ENCODE results near the gene INPP5A.

Gene INPP5A

DNA sequence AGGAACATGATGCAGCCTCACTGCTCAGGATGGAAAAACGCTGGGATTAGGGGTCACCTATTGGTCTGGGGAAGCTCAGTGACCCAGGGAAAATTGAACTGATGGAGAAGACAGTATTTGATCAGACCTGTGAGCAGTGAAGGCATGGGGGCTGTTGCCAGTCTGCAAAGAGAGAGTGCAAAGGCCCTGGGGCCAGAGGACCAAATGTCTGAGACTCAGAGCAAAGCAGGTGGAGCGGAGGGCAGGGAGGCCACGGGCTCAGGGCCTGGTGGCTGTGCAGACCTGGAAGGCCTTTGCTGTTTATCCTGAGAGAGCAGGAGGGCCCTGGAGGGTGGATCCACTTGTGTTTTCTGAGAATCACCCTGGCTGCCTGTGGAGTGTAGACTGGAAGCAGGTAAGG, 67.1 kb downstream of the INPP5A start:
- DNase-seq (ENCODE audit: extremely low spot score), result no peak
- TF ChIP-seq, protein P1, sequence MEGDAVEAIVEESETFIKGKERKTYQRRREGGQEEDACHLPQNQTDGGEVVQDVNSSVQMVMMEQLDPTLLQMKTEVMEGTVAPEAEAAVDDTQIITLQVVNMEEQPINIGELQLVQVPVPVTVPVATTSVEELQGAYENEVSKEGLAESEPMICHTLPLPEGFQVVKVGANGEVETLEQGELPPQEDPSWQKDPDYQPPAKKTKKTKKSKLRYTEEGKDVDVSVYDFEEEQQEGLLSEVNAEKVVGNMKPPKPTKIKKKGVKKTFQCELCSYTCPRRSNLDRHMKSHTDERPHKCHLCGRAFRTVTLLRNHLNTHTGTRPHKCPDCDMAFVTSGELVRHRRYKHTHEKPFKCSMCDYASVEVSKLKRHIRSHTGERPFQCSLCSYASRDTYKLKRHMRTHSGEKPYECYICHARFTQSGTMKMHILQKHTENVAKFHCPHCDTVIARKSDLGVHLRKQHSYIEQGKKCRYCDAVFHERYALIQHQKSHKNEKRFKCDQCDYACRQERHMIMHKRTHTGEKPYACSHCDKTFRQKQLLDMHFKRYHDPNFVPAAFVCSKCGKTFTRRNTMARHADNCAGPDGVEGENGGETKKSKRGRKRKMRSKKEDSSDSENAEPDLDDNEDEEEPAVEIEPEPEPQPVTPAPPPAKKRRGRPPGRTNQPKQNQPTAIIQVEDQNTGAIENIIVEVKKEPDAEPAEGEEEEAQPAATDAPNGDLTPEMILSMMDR (IDR thresholded peaks at IDR 0.05; ENCODE audit: control extremely low read depth, extremely low read depth, low read depth, missing control alignments), result no peak
- POLR2A ChIA-PET, result no interaction called here
- CTCF ChIA-PET, result no interaction called here

DNA sequence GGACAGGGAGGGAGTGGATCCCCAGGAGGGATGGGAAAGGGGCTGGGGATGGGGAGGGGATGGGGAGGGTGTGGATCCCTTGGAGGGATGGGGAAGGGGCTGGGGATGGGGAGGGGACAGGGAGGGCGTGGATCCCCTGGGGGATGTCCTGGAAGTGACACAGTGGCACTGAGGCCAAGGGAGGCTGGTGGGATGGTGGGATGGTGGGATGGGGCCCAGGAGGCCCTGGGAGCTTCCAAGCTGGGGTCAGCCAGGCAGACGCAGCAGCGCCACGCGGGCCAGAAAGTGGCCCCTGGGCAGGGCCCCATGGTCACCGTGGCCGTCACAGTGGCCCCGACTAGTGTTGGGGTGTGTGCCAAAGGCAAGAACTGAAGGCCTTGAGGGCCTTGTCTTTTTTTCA, 67.8 kb downstream of the INPP5A start:
- TF ChIP-seq, protein P1 (IDR thresholded peaks at IDR 0.05; ENCODE audit: control extremely low read depth, extremely low read depth, low read depth, missing control alignments), result no peak
- CTCF ChIA-PET, result no interaction called here
- DNase-seq (ENCODE audit: extremely low spot score), result peak; percentile 6
- POLR2A ChIA-PET, result no interaction called here

DNA sequence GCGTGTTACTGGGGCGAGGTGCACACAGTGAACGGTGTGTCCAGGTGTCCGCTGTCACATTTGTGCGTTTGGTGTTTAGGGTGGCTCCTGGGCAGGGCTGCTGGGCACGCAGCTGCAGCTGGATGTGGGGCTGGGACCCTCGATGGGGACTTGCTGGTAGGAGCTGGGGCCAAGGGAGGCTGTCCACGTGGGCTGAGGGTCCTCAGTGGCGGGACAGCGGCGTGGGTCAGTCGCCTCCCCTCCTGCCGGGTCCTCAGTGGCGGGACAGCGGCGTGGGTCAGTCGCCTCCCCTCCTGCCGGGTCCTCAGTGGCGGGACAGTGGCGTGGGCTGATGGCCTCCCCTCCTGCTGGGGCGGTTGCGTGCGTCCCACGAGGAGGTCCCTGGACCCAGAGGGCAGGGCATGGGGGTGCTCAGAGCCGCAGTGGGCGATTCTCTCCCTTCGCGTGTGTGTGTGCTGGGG, 68.5 kb downstream of the INPP5A start:
- peak; percentile 8 for DNase-seq (ENCODE audit: extremely low spot score)
- TF ChIP-seq, protein P1 (IDR thresholded peaks at IDR 0.05; ENCODE audit: control extremely low read depth, extremely low read depth, low read depth, missing control alignments), result no peak
- ChIA-PET CTCF (no interaction called here), POLR2A (no interaction called here)

DNA sequence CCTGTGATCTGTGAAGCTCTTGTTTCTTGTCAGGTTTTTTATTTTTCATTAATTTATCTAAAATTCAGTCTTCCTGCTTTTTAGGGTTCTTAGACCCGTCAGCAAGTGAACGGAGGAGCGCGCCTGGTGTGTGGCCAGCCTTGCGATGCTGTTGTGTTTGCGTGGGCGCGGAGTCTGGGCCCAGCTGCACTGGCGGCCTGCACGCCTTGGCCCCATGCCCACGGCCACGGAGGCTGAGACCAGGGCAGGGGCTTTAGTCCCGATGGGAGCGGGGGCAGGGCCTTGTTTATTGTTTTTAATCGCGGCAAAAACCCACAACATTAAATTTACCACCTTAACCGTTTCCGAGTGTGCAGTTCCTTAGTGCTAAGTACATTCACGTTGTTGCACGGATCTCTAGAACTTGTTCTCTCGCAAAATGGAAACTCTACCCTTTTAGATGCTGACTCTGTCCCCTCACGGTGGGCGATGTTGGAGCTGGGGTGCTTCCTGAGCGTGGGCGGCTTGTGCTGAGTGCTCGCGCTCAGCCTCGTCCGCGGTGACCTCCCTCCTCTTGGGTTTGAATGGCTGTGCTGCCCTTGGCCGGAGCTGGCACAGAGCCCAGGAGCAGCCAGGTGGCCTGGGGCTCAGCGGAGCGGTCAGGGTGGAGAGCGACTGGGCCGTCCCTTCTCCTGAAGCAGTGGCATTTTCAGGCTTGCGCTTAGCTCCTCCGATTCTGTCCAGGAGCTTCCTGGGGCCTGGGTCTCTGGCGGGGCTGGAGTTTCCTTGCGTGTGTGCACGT, 69.1 kb downstream of the INPP5A start:
- POLR2A ChIA-PET, result no interaction called here
- peak; percentile 10 for DNase-seq (ENCODE audit: extremely low spot score)
- CTCF ChIA-PET, result interaction anchor here (0.6 to 0.7 kb wide), 2 partner anchors 11 to 17 kb away, joined by 3 read pairs; no protein-coding TSS in a partner anchor
- TF ChIP-seq, protein P1 (IDR thresholded peaks at IDR 0.05; ENCODE audit: control extremely low read depth, extremely low read depth, low read depth, missing control alignments), result no peak

DNA sequence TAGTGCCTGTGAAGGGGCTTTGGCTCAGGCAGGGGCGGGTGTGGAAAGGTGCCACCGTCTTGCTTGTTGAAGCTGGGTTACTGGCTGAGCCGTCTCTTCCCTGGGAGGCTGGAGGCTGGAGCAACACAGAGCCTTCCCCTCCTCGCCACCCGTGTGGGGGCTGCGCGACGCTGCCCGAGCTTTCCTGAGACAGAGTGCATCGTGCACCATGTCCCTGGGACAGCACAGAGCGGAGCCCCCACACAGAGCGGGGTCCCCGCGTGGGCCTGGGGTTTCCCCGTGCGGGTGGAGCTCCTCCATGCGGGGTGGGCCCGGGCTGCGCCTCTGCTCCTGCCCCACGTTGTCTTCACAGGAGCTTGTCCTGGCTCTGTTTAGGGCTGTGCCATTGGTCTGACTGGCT, 69.9 kb downstream of the INPP5A start:
- CTCF ChIA-PET, result interaction anchor here (0.6 to 1.1 kb wide), 3 partner anchors 10 to 148 kb away, joined by 3 read pairs; no protein-coding TSS in a partner anchor
- POLR2A ChIA-PET, result no interaction called here
- TF ChIP-seq, protein P1 (IDR thresholded peaks at IDR 0.05; ENCODE audit: control extremely low read depth, extremely low read depth, low read depth, missing control alignments), result no peak
- DNase-seq (ENCODE audit: extremely low spot score), result no peak

DNA sequence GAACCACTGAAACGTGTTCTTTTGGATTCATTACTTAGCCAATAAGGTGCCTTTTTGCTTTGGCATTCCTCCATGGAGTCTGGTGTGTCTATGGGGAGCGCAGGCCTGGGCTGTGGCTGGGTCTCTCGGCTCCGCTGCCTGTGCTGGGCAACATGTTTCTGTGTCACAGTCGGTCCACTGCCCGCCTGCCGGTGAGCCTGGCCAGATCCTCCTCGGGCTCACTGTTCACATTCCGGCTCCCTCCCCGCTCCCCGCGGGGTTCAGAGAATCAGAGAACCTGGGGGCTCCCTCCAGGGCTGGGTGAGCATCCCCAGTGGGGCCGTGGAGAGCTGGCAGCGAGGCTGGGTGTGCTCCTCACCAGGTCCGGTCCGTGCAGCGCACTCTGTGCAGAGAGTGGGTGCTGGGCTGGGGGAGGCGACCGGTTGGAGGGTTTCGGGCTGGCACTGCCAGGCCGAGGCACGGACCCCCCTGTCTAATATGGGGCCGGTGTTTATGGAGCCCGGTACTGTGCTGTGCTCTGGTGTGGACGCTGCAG, 70.4 kb downstream of the INPP5A start:
- DNase-seq (ENCODE audit: extremely low spot score), result no peak

More for the DNA sequence above, 70.4 kb downstream of the INPP5A start:
- CTCF ChIA-PET, result interaction anchor here (1.1 kb wide), 1 partner anchor 148 kb away, joined by 3 read pairs; no protein-coding TSS in a partner anchor
- POLR2A ChIA-PET, result no interaction called here
- TF ChIP-seq, protein P1 (IDR thresholded peaks at IDR 0.05; ENCODE audit: control extremely low read depth, extremely low read depth, low read depth, missing control alignments), result no peak

Measured in GM10248 (cell line).